ENCODE data around the gene ATG14.
"Not testable (repeated sequence)": the region's sequence is repeated elsewhere in the genome, so short reads cannot be mapped to it uniquely, and the experiment has no call there.

GRCh38 chr14:55383056-55383466 lies 28.6 kb downstream of the ATG14 start:
- not testable (repeated sequence) for TF ChIP-seq CTCF, POLR2A (IDR thresholded peaks at IDR 0.05)

All from Peyer's patch (tissue), 4 donors.